ENCODE results near the gene SPIRE2. TPM values are rescaled to one million over a fixed set of nuclear protein-coding genes. Genes with fewer than 3 reads are reported as not detected.
"Not testable (repeated sequence)": the region's sequence is repeated elsewhere in the genome, so short reads cannot be mapped to it uniquely, and the experiment has no call there.

SPIRE2 gene
- total RNA-seq, 2 donors from 2014 or later: 0.90 to 1.8 TPM

DNA sequence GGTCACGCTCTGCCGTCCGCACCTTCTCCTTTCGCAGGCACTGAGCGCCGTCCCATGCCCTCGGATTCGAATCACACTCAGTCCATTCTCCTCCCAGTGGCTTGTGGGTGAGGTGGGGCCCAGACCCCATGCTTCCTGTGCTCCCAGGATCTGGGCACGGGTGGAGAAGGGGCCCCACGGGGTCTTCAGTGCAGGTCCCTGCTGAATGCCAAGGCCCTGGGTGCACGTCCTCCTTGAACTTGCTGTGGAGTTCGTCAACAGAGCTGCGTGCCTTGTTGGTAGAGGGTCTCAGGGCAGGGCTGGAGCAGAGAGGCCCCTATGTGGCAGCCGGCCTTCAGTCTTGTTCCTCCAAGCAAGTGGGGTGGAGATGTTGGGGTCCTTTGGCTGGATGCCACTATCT is 83.1 kb downstream of the SPIRE2 start:
- Histone ChIP-seq H3K9me3 (no peaks in the 10 kb centered on the region), H3K4me1 (peaks cover 0 to 13% of the 10 kb centered on the region in 2 donors), H3K4me3 (no peak overlapping the region), H3K27ac (no peak overlapping the region), H3K27me3 (no peaks in the 10 kb centered on the region), H3K36me3 (peaks cover 43% of the 10 kb centered on the region)
- DNase-seq (ENCODE audit: low spot score): no peak
- TF ChIP-seq, protein P1, sequence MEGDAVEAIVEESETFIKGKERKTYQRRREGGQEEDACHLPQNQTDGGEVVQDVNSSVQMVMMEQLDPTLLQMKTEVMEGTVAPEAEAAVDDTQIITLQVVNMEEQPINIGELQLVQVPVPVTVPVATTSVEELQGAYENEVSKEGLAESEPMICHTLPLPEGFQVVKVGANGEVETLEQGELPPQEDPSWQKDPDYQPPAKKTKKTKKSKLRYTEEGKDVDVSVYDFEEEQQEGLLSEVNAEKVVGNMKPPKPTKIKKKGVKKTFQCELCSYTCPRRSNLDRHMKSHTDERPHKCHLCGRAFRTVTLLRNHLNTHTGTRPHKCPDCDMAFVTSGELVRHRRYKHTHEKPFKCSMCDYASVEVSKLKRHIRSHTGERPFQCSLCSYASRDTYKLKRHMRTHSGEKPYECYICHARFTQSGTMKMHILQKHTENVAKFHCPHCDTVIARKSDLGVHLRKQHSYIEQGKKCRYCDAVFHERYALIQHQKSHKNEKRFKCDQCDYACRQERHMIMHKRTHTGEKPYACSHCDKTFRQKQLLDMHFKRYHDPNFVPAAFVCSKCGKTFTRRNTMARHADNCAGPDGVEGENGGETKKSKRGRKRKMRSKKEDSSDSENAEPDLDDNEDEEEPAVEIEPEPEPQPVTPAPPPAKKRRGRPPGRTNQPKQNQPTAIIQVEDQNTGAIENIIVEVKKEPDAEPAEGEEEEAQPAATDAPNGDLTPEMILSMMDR (IDR thresholded peaks at IDR 0.05): no peak

DNA sequence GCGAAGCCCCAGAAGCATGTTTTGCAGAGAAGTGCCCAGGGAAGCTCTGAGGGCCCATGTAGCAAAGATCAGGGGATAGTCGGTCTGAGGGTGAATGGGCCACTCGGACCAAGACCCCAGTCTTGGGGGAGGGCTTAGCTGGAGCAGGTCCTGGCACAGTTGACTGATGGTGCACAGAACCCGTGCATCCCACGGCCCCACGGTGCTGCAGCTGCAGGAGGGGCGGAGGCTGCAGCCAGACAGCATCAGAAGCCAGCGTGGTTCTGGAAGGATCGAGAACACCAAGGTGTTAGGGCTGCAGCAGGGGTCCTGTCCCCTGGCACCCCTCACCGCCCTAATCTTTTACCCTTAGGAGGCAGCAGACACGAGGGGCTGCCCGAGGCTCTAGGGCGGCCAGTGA is 83.9 kb downstream of the SPIRE2 start:
- TF ChIP-seq, protein P1 (IDR thresholded peaks at IDR 0.05): no peak
- Histone ChIP-seq H3K9me3 (no peaks in the 10 kb centered on the region), H3K27ac (no peak overlapping the region), H3K4me3 (no peak overlapping the region), H3K36me3 (peaks cover 35% of the 10 kb centered on the region), H3K4me1 (peaks cover 0 to 15% of the 10 kb centered on the region in 2 donors), H3K27me3 (no peaks in the 10 kb centered on the region)
- no peak for DNase-seq (ENCODE audit: low spot score)

DNA sequence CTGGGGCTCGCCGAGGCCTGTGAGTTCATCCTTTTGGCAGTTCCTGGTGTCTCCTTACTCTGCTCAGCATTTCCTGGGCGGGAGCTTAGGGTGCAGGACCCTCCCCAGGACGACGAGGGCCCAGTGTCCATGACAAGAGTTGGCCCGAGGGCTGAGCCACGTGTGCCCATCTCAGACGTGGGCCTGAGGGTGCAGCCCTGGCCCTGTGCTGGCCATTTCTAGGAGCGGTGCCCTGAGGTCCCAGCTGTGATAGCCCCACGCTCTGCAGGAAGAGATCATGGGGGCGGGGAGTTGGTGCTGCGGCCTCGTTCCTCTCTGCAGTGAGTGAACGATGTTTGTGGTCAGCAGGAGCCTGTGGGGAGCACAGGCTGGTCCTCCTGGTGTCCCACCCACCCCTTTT is 84.4 kb downstream of the SPIRE2 start:
- Histone ChIP-seq H3K36me3 (peaks cover 35% of the 10 kb centered on the region), H3K27me3 (no peaks in the 10 kb centered on the region), H3K9me3 (no peaks in the 10 kb centered on the region), H3K27ac (no peak overlapping the region), H3K4me3 (no peak overlapping the region), H3K4me1 (peaks cover 0 to 19% of the 10 kb centered on the region in 2 donors)
- TF ChIP-seq, protein P1 (IDR thresholded peaks at IDR 0.05): no peak
- no peak for DNase-seq (ENCODE audit: low spot score)

DNA sequence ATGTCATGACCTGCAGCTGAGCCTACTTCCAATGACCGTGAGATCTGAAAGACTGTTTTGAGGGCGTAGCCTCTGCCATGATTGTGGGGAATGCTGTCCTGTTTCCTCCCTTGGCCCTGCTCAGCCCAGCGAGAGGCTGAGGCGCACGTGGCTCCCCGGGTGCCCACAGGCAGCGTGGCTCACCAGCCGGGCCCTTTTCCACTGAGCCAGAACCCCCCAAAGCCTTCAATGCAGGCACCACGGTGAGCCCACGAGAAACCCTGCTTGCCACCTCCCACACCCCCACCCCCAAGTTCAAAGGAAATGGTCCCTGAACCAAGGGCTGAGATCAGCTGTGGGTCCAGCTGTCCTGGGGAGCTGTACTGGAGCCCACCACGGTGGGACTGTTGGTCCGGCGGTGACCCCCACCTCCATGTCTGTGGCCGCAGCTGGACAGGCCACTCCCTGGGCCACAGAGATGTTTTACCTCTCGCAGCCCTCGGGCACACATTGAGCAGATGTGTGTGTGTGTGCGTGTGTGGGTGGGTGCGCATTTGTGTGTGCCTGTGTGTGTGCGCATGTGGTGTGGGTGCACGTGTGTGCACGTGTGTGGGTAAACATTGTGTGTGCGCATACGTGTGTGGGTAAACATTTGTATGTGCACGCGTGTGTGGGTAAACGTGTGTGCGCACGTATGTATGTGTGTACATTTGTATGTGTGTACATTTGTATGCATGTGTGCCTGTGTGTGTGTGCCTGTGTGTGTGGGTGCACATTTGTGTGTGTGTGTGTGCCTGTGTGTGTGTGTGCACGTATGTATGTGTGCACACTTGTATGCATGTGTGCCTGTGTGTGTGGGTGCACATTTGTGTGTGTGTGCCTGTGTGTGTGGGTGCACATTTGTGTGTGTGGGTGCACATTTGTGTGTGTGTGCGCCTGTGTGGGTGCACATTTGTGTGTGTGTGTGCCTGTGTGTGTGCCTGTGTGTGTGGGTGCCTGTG is 85.4 kb downstream of the SPIRE2 start:
- no peak for DNase-seq (ENCODE audit: low spot score)
- Histone ChIP-seq H3K4me3 (no peak overlapping the region), H3K36me3 (peaks cover 29% of the 10 kb centered on the region), H3K27me3 (no peaks in the 10 kb centered on the region), H3K4me1 (peaks cover 0 to 30% of the 10 kb centered on the region in 2 donors), H3K27ac (no peak overlapping the region), H3K9me3 (no peaks in the 10 kb centered on the region)
- TF ChIP-seq, protein P1 (IDR thresholded peaks at IDR 0.05): no peak

DNA sequence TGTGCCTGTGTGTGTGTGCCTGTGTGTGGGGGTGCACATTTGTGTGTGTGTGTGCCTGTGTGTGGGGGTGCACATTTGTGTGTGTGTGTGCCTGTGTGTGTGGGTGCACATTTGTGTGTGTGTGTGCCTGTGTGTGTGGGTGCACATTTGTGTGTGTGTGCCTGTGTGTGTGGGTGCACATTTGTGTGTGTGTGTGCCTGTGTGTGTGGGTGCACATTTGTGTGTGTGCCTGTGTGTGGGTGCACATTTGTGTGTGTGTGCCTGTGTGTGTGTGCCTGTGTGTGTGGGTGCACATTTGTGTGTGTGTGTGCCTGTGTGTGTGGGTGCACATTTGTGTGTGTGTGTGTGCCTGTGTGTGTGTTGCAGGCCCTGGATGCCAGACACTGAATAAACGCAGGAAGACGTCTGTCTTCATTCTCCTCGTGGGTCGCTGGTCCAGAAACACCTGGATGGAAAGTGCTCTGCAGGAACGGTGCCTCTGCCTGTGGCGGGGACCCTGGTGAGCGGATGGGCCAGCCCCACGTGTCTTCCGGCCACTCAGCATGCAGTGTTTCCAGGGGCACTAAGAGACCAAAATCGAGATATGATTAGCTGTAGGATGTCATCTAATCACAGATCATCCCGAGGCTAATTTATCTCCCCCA is 86.5 kb downstream of the SPIRE2 start:
- Histone ChIP-seq H3K4me1 (peaks cover 0 to 34% of the 10 kb centered on the region in 2 donors), H3K36me3 (peaks cover 21% of the 10 kb centered on the region)
- H3K27me3 ChIP-seq; H3K27ac ChIP-seq; H3K9me3 ChIP-seq; DNase-seq (ENCODE audit: low spot score); H3K4me3 ChIP-seq: not testable (repeated sequence)

Data from right atrium auricular region (tissue), 2 donors.